Stimulated activated CD8-positive, alpha-beta memory T cell treated with anti-CD3 and anti-CD28 coated beads, Interleukin-4, amount 100 ng/mL, for 48 hours (primary cell): ENCODE data around the gene DNM3.

ENCODE experiments used
- DNase-seq: peaks from one replicate; pipeline ENCODE4 v3.0.0-alpha.2; 2020

The DNM3 gene

GRCh38 chr1:172382990-172383389 lies 541.7 kb downstream of the DNM3 start:
- DNase-seq: no peak

DNA sequence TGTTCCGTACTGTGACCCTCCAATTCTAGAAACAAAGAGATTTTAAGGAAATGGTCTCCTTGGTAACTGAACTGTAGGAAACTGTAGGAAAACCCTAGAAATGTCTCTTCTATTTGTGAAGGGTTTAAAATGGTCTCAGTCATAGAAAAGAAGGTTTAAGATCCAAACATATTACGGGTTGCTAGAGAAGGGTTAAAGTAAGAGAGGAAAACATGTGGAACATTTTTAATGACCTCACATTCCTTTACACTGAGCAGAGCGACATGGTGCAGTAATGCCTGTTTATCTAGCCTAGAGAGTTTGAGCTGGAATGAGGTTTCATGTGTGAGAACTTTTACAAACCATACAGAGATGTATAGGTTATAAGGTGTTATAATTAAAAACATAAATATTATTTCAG lies 542.2 kb downstream of the DNM3 start:
- DNase-seq: no peak

DNA sequence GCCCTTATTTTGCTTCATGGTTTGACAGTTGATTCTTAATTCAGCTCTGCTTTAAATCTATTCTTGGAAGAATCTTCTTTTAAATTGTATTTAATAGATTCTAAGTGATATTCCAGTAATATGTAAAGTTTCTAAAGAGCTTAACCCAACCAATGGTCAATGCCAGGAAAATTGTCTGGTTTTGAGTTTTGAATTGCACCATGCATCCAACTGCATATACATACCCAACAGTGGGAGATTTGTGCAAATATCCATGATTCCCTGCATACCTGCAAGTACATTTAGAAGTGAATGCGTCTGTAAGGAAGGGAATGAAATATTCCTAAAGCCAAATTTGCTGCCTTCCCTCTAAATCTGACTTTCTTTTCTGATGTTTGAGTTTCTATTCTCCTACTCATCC lies 543.4 kb downstream of the DNM3 start:
- no peak for DNase-seq

- DNase-seq: no peak
Observed at GRCh38 chr1:172386046-172386445, 544.7 kb downstream of the DNM3 start.

- DNase-seq: no peak
Observed at GRCh38 chr1:172388490-172388889, 547.2 kb downstream of the DNM3 start.

- no peak for DNase-seq
Observed at GRCh38 chr1:172390301-172390682, 549.0 kb downstream of the DNM3 start.

GRCh38 chr1:172390683-172391551 lies 549.6 kb downstream of the DNM3 start:
- no peak for DNase-seq

DNA sequence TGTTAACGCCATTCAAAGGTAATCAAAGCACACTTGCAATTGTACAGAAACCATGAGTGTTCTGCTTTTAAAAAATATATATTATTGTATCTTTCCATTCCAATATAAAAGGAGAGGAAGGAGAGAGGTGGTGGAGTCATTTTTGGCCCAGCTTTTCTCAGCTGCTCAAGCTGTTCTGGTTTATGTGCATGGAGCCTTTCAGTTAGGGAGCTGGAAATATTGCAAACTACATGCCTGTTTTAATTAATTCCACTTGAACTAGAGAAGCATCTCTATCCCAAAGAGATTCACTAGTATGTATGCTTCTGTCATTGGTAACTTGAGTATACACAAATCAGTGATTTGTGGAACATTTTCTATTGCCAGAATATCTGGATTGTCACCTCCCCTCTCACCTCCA lies 550.7 kb downstream of the DNM3 start:
- DNase-seq: no peak

DNA sequence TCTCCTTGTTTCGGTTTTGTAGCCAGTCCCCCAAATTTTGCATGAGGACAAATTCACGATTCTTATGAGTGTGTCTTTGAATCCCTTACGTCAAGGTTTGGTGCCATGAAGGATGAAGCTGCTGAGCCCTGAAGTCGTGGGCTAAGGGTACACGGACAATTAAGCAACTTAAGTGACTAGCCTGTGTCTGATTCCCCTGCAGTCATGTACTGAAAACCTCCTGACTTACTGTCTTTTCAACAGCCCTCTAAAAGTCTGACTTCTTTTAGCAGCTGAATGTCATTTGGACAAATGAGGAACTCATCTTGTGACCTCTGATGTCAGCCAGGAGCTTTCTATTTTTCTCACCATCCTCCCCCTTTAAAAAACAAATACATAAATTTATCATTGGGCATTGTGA lies 552.1 kb downstream of the DNM3 start:
- no peak for DNase-seq

GRCh38 chr1:172394141-172394751 lies 552.9 kb downstream of the DNM3 start:
- peak; percentile 66 for DNase-seq

GRCh38 chr1:172394811-172395210 lies 553.5 kb downstream of the DNM3 start:
- DNase-seq: no peak

DNA sequence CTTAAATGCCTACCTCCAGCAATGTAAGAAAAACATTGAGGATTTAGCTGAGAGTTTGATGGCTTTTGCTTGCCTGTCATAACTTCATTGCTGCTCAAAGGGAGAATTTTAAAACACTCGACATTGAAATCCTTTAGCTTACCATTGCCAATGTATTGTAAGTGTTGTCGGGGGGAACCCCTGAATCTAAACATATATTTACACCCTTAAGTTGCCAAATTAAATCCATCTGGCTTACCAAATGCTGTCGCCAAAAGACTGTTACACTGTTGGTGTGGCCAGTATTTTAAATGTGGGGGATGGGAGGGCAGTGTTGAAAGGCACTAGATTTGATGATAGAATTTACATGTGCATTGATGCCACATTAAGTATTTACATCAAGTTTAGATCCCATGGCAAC lies 554.3 kb downstream of the DNM3 start:
- no peak for DNase-seq

GRCh38 chr1:172397221-172397620 lies 555.9 kb downstream of the DNM3 start:
- DNase-seq: no peak

GRCh38 chr1:172397633-172398032 lies 556.3 kb downstream of the DNM3 start:
- no peak for DNase-seq

GRCh38 chr1:172398193-172398592 lies 556.9 kb downstream of the DNM3 start:
- no peak for DNase-seq

DNA sequence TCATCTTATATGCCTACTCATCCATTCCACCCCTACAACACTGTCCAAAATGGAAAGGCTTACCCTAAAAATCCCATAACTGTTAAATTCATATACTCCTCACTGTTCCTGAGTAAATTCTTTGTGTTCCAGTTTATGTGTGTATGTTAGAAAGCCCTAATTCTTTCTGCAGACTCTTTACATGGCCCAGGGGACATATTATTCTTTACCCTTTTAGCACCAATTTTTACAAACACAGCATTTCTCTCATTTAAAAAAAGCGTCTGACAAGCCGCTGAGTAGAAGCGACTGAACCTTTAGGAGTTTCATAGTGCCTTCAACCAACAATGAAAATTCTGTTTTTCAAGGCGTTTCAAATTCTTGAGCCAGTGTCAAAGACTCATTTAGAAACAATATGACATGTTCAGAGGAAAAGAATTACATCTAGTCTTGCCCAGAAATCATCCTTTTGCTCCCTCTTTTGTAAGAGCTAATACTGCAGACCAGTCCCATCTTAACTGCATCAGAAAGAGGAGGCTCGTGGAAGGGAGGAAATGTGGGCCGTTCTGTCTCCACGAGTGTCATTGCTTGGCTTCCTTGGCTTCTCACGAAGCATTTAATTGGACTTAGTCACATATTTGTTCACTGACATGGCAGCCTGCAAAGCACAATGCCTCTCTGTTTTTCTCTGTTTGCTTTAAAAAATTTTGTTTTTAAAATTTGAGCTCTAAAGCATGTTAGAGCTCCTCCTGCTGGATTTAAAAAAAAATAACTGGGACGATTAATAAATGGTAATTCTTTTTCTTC lies 557.9 kb downstream of the DNM3 start:
- DNase-seq: no peak

DNA sequence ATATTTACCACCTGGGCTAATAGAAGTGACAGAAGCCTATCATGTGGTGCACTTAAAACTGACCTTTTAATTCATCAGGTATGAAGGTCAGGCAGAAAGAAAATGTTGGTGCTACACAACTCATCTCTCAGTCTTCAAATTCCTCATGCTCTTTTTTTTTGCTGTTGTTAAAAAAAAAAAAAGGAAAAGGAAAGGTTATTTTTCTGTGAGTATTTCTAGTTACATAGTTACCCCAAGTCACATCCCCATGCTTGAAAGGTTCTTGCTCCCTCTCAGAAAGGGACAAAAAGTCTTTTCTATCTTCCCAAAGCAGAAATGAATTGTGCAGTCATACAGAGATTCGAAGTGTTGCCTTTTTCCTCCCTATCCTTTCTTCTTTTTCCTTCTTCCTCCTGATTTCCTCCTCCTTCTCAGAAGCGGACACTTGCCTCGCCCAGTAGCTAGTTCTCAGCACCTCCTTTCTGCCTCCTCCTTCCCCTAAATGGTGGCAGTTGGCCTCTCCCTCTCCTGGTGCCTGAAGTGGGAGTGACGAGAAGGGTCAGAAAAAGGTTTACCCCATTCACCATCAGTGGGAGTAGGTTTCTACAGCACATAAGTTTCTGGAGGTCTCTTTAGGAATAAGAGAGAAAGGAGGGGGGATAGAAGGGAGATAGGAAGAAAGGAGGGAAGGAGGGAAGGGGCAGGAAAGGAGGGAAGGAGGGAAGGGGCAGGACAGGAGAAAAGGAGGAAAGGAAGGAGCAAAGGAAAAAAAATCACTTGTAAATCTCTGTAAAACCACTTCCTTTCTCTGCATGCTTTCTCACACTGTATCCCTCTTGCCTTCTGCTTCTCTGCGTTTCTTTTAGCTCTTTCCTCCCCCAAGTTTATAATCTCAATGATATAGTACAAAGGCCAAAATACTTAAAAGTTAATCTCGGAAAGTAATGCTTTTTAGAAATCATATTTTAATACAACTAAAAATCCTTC lies 558.7 kb downstream of the DNM3 start:
- no peak for DNase-seq

DNA sequence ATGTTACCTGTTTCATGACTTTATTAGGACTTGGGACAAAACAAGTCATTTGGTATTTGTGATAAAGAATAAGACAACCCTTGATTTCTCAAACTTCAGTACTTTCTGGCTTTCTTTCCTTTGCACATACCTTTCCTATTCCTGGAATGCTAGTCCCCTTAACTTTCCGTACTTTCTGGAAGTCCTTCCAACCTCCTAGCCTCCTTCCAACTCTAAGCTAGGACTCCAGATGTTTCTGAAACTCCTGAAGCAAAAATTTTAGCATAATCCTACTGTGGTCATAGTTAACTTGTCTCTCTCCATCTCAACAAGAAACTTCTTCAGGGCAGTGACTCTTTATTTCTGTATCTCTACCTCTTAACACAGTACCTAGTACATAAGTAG lies 559.4 kb downstream of the DNM3 start:
- no peak for DNase-seq

DNA sequence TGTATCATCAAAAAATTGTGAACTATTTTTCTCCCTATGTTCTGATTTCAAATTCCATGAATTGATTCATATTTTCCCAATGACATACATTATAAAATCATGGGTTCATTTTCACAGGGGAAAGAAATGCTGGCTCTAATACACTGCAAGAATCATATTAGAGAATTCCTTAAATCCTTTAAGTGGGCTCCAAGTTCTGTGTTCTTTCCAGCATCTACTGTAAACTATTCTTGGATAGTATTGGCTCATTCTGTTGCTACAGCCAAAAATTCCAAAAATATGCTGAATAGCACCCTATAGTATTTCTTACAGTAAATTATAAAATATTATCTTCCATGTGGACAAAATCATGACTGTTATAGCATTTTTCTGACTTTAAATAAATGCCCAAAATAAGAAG lies 560.2 kb downstream of the DNM3 start:
- no peak for DNase-seq

- DNase-seq: no peak
Observed at GRCh38 chr1:172401892-172402291, 560.6 kb downstream of the DNM3 start.

- no peak for DNase-seq
Observed at GRCh38 chr1:172402878-172403569, 561.7 kb downstream of the DNM3 start.

DNA sequence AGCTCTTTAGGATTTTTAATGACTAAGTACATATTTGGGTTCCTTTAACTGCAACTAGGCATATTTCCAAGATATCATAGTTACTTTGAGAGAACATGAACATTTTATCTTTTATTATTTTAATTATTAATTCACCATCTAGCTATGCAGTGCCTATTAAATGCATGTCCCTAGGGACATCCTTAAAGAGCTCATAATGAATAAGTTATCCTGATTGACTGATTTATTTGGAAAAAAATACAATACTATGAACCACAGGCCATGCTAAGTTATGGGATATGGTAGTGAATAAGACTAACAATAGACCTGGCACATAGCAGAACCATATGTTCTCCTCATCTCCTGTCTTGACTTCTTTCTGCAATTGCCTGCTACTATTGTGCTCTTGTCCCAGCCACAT lies 562.8 kb downstream of the DNM3 start:
- no peak for DNase-seq
